ENCODE results near the gene PAGR1.

- TF ChIP-seq POLR2AphosphoS5 (IDR thresholded peaks at IDR 0.05; ENCODE audit: low read depth, low read length): no peak
- TF ChIP-seq POLR2A (IDR thresholded peaks at IDR 0.05; ENCODE audit: low read depth, low read length): no peak
Measured at GRCh38 chr16:29804020-29804419, 11.9 kb upstream of the PAGR1 start.

Measured in GM12892 (cell line).